Lower leg skin (tissue), 4 donors: ENCODE measurements around the gene HEATR3. TPM values are rescaled to one million over a fixed set of nuclear protein-coding genes. Genes with fewer than 3 reads are reported as not detected.
A peak's percentile ranks its signal among the peaks of the same experiment; 100 is the strongest.
"Not testable (repeated sequence)": the region's sequence is repeated elsewhere in the genome, so short reads cannot be mapped to it uniquely, and the experiment has no call there.

Experiments
- DNase-seq, 2 donors: peaks; one replicate each; pipeline ENCODE4 v3.0.0-alpha.2; 2019; ENCODE audit warnings: low spot score in 2 of 2
- H3K4me3 ChIP-seq: fragments of 200-600 bp; sonication (generic); 2 replicates; pipeline ENCODE4 v1.5.1; 2017; ENCODE audit warnings: mild to moderate bottlenecking, low read depth; ENCODE audit not compliant: poor library complexity, severe bottlenecking
- POLR2A ChIP-seq, 2 donors: fragments of 450-650 bp; IDR thresholded peaks; one replicate each; pipeline ENCODE4 v1.6.1; 2016 to 2017; ENCODE audit warnings: antibody characterized with exemption in 2 of 2, mild to moderate bottlenecking in 1 of 2, moderate library complexity in 1 of 2
- WGBS, 2 donors: methylation state at CpG; one replicate each; pipeline ENCODE4 v1.1.5; 2018; 5-methylcytosine and 5-hydroxymethylcytosine counted together
- intact Hi-C: fragments of 100-400 bp; cut with DNase I; formaldehyde crosslinking; loops from one replicate; pipeline ENCODE4 v1.15.0; 2023; ENCODE audit warnings: low total_unique reads
- total RNA-seq, 4 donors: library from RNA; depleted of rRNA; stranded (reverse); fragments of >200 nt; gene quantifications; one replicate each; pipeline ENCODE4 v1.1.0, GENCODE V29; 2016
- TF ChIP-seq, protein P1 (sequence below), 3 donors: fragments of 450-650 bp; IDR thresholded peaks; one replicate each; pipeline ENCODE4 v1.5.1; 2016; ENCODE audit warnings: antibody characterized with exemption in 3 of 3, mild to moderate bottlenecking in 3 of 3, moderate library complexity in 2 of 3

Gene HEATR3
- total RNA-seq, 4 donors from 2014 or later = 11.5 to 19.7 (median 12.5) TPM

DNA sequence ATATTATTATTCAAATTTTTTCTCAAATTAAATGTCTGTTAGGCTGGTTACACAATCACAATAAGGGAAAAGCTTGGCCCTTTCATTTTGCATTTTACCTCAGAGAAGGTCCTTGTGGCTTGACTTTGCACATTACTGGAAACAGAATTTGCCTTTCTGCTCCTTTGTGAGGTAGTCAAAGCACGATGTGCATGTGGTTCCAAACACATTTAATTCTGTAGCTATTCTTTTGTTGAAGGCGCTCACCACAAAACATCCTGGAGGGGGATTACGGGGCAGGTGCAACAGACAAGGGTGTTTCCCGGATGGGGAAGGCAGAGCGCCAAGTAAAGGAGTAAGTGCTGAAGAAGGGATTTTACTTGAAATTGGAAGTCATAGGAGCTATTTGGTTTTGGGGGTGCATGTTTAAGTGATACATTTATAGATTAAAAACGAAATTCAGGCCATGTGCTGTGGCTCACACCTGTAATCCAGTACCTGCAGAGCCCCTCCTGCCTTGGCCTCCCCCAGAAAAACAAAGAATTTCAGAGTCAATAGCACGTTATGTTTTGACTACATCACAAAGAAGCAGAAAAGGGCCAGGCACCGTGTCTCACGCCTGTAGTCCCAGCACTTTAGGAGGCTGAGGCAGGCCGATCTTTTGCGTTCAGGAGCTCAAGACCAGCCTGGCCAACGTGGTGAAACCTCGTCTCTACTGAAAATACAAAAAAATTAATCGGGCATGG, 56.1 kb downstream of the HEATR3 start:
- no peak overlapping the region for H3K4me3 ChIP-seq
- TF ChIP-seq, protein P1, sequence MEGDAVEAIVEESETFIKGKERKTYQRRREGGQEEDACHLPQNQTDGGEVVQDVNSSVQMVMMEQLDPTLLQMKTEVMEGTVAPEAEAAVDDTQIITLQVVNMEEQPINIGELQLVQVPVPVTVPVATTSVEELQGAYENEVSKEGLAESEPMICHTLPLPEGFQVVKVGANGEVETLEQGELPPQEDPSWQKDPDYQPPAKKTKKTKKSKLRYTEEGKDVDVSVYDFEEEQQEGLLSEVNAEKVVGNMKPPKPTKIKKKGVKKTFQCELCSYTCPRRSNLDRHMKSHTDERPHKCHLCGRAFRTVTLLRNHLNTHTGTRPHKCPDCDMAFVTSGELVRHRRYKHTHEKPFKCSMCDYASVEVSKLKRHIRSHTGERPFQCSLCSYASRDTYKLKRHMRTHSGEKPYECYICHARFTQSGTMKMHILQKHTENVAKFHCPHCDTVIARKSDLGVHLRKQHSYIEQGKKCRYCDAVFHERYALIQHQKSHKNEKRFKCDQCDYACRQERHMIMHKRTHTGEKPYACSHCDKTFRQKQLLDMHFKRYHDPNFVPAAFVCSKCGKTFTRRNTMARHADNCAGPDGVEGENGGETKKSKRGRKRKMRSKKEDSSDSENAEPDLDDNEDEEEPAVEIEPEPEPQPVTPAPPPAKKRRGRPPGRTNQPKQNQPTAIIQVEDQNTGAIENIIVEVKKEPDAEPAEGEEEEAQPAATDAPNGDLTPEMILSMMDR (IDR thresholded peaks at IDR 0.05) = no peak
- no peak for TF ChIP-seq POLR2A (IDR thresholded peaks at IDR 0.05)
- WGBS, 2 donors = 61 to 66% methylated on average over 14 of the region's 14 CpGs
- intact Hi-C loops = no loop called here
- peak in 1 of 2 donors; percentile 36 for DNase-seq

DNA sequence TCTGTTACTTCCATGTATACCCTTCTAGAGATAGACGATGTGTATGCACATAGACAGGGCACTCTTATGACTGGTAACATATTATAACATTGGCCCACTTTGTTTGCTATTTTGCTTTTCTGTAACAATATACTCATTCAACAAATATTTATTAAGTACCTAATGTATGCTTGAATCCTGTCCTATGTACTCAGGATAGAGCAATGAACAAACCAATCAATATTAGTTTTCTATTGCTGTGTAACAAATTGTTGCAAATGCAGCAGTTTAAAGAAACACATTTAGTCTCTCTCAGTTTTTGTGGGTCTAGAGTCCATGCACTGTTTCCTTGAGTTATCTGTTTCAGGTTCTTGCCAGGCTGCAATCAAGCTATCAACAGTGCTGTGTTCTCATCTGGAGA, 57.6 kb downstream of the HEATR3 start:
- DNase-seq = no peak
- H3K4me3 ChIP-seq = no peak overlapping the region
- 90 to 92% methylated on average over 1 of the region's 1 CpG for WGBS, 2 donors
- intact Hi-C loops = no loop called here
- TF ChIP-seq, protein P1 (IDR thresholded peaks at IDR 0.05) = no peak
- no peak for TF ChIP-seq POLR2A (IDR thresholded peaks at IDR 0.05)

DNA sequence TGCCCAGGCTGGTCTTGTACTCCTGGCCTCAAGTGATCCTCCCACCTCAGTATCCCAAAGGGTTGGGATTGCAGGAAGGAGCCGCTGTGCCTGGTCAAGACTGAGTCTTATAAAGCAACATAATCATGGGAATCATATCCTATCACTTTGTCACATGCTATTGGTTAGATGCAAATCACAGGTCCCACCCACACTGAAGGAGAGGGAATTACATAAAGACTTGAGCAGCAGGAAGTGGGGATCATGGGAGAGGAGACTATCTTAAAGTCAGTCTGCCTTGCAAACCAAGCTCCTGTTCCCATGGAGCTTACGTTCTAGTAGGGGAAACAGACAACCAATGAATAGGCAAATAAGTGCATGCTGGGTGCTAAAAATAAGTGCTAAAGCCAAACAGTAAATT, 59.0 kb downstream of the HEATR3 start:
- TF ChIP-seq, protein P1 (IDR thresholded peaks at IDR 0.05) = no peak
- TF ChIP-seq POLR2A (IDR thresholded peaks at IDR 0.05) = no peak
- intact Hi-C loops = no loop called here
- 96 to 98% methylated on average over 2 of the region's 2 CpGs for WGBS, 2 donors
- DNase-seq = no peak
- H3K4me3 ChIP-seq = no peak overlapping the region

DNA sequence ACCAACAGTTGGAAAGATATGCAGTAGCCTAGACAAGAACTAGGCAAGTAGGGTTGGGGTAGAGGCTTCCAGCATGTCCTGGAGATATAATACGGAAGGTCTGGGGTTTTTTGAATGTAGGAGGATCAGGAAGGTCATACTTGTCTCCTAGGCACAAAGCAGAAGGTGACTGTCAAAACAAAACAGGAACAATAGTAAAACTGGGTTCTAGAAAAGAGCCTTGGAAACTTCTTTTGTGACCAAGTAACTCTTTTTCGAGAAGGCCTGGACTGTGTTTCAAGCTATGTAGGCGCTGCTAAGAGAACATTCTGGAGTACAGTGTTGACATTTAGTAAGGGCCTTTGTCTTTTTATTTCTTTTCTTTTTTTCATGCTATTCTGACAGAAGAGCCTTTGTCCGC, 60.4 kb downstream of the HEATR3 start:
- intact Hi-C loops = no loop called here
- no peak overlapping the region for H3K4me3 ChIP-seq
- TF ChIP-seq, protein P1 (IDR thresholded peaks at IDR 0.05) = no peak
- no peak for TF ChIP-seq POLR2A (IDR thresholded peaks at IDR 0.05)
- 90 to 91% methylated on average over 4 of the region's 4 CpGs for WGBS, 2 donors
- no peak for DNase-seq

DNA sequence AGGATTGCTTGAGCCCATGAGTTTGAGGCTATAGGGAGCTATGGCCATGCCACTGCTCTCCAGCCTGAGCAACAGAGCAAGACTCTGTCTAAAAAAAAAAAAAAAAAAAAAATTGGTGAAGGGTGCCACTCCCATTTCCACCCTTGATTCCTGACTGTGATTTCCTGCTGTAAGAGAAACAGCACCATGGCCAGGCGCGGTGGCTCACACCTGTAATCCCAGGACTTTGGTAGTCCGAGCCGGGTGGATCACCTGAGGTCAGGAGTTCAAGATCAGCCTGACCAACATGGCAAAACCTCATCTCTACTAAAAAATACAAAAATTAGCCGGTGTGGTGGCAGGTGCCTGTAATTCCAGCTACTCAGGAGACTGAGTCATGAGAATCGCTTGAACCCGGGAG, 66.8 kb downstream of the HEATR3 start:
- DNase-seq, intact Hi-C loops, H3K4me3 ChIP-seq: not testable (repeated sequence)
- 81 to 87% methylated on average over 7 of the region's 7 CpGs for WGBS, 2 donors

DNA sequence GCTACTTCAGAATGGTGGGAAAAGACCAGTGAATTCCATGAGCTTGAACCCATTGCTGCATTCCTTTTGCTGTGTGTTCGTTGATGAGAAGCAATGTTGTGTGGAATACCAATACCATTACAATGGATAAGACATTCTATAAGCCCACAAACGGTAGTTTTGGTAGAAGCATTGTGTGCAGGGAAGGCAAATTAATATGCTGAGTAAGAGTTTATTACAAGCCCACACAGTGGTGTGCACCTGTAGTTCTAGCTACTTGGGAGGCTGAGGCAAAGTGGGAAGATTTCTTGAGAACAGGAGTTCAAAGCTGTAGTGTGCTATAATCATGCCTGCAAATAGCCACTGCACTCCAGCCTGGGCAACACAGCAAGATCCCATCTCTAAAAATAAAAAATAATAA, 67.4 kb downstream of the HEATR3 start:
- H3K4me3 ChIP-seq = no peak overlapping the region
- 34 to 73% methylated on average over 2 of the region's 2 CpGs for WGBS, 2 donors
- TF ChIP-seq, protein P1 (IDR thresholded peaks at IDR 0.05) = no peak
- TF ChIP-seq POLR2A (IDR thresholded peaks at IDR 0.05) = no peak
- no peak for DNase-seq
- intact Hi-C loops = no loop called here
